GM12864 (cell line): ENCODE results near the gene EPB42.

Experiments
- DNase-seq: peaks from one replicate; pipeline ENCODE4 v3.0.0-alpha.2; 2011; ENCODE audit warnings: low read depth
- H3K4me3 ChIP-seq: 2 replicates; pipeline ENCODE4 v1.5.1; 2011; ENCODE audit warnings: mild to moderate bottlenecking, low read depth, low read length, control low read depth
- TF ChIP-seq, protein P1 (sequence below): IDR thresholded peaks from 2 replicates; pipeline ENCODE4 v1.5.1; 2011; ENCODE audit warnings: low read depth, mild to moderate bottlenecking, moderate library complexity, low read length, control low read depth, inconsistent platforms; ENCODE audit errors: missing control alignments

The EPB42 gene

GRCh38 chr15:43243020-43243645, 22.3 kb upstream of the EPB42 start:
- H3K4me3 ChIP-seq = no peak overlapping the region
- TF ChIP-seq, protein P1, sequence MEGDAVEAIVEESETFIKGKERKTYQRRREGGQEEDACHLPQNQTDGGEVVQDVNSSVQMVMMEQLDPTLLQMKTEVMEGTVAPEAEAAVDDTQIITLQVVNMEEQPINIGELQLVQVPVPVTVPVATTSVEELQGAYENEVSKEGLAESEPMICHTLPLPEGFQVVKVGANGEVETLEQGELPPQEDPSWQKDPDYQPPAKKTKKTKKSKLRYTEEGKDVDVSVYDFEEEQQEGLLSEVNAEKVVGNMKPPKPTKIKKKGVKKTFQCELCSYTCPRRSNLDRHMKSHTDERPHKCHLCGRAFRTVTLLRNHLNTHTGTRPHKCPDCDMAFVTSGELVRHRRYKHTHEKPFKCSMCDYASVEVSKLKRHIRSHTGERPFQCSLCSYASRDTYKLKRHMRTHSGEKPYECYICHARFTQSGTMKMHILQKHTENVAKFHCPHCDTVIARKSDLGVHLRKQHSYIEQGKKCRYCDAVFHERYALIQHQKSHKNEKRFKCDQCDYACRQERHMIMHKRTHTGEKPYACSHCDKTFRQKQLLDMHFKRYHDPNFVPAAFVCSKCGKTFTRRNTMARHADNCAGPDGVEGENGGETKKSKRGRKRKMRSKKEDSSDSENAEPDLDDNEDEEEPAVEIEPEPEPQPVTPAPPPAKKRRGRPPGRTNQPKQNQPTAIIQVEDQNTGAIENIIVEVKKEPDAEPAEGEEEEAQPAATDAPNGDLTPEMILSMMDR = no peak
- no peak for DNase-seq

GRCh38 chr15:43242616-43243015, 21.8 kb upstream of the EPB42 start:
- DNase-seq = no peak
- H3K4me3 ChIP-seq = no peak overlapping the region
- TF ChIP-seq, protein P1 = no peak

DNA sequence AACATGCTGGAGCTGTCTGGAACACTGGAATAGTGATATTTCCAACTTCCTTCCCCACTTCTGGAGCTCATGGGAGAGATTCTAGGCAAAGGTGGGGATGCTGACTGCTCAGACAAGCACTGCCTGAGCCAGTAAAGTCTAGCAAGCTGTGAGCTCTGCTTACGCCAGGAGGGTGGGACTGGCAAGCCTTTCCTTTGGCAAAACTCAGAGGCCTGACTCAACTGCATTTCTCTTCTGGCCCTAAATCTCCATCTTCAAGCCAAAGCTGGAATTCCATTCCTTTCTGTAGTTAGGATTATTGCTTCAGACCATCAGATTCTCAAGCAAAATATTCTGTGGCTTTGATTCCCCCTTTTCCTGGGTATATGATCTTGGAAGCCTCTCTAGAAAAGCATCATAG, 20.3 kb upstream of the EPB42 start:
- TF ChIP-seq, protein P1 = no peak
- no peak for DNase-seq
- no peak overlapping the region for H3K4me3 ChIP-seq

DNA sequence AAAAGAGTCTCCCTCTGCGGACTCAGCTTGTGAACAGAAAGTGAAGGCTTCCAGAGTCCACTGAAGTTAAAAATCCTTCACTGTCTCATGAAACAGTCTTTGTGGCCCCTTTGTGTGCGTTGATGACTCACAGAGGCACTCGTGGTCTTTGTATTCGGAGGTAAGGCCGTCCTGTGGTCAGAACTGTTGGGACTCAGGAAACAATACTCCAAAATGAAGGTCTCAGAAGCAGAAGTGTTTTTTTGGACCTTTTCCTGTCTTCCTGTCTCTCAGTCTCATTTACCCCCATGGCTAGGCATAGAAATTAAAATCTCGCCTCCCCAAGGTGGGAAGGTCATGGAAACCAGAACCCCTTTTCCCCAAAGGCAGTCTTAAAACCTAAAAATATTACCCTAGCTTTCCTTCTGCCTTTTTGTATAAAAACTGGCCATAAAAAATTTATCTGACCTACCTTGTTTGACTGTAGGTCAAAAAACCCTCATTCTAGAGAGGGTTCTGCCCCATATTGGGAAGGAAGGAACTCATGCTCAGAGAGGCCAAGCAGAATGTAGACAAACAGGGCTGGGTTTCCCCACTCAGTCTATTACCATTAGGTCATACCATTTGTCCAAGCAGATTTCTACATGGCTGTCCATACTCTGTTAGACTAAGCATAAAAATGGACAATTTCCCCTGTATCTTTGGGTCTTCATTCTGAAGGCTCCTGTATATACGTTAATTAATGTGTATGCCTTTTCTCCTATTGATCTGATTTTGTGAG, 19.1 kb upstream of the EPB42 start:
- no peak for DNase-seq
- TF ChIP-seq, protein P1 = no peak
- H3K4me3 ChIP-seq = no peak overlapping the region

GRCh38 chr15:43238671-43239131, 17.9 kb upstream of the EPB42 start:
- DNase-seq = no peak
- H3K4me3 ChIP-seq = no peak overlapping the region
- TF ChIP-seq, protein P1 = no peak

DNA sequence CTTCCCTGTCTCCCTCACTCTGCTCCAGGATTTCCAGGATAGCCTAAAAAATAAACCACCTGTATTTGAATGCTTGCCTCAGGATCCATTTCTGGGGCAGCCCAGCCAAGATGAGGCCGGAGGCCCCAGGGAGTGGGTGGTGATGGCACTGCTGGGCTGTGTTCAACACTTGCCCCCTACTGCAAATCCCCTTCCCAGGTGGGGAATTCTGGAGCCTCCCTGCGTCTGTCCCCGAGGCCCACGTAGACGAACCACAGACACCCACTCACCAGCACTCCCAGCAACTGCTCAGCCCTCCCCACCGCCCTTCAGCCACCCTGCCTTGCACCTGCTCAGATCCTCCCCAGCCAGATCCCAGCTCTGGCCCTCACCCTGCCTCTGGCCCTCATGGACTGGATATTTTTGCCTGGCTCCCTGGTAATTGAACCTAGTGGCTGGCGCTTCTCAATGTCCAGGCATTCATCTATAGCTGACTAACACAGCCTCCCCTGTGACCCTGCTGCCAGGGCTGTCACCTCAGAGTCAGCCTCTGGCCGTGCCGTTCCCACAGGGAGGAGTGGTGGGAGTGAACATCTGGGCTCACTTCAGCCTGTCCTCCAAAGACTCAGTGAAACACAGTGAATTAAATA, 17.1 kb upstream of the EPB42 start:
- no peak overlapping the region for H3K4me3 ChIP-seq
- DNase-seq = no peak
- TF ChIP-seq, protein P1 = no peak
